ENCODE data around the gene PLA2R1.
A peak's percentile ranks its signal among the peaks of the same experiment; 100 is the strongest.

PLA2R1 gene

DNA sequence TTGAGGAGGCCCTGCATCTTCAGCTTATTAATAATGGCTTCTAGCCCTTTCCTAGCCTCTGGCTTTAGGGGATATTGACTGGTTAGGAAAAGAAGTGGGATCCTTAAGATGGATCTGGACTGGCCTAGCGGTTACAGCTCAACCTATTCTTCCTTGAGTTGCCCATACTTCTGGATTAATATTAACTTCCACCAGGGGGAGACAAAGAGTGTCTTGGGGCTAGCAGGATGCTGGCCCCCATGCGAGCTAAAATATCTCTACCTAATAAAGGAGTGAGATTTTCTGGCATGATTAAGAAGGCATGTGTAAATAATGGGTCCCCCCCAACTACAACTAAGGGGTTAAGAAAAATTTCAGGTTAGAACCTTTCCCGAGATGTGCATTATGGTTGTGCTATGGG, 23.2 kb upstream of the PLA2R1 start:
- ChIA-PET CTCF (interaction anchor here (0.6 to 1.1 kb wide), 4 partner anchors 9 to 25 kb away, joined by 3 to 4 read pairs (median 3); no protein-coding TSS in a partner anchor), POLR2A (ENCODE audit: low non-redundant PET) (no interaction called here)
- TF ChIP-seq, protein P1, sequence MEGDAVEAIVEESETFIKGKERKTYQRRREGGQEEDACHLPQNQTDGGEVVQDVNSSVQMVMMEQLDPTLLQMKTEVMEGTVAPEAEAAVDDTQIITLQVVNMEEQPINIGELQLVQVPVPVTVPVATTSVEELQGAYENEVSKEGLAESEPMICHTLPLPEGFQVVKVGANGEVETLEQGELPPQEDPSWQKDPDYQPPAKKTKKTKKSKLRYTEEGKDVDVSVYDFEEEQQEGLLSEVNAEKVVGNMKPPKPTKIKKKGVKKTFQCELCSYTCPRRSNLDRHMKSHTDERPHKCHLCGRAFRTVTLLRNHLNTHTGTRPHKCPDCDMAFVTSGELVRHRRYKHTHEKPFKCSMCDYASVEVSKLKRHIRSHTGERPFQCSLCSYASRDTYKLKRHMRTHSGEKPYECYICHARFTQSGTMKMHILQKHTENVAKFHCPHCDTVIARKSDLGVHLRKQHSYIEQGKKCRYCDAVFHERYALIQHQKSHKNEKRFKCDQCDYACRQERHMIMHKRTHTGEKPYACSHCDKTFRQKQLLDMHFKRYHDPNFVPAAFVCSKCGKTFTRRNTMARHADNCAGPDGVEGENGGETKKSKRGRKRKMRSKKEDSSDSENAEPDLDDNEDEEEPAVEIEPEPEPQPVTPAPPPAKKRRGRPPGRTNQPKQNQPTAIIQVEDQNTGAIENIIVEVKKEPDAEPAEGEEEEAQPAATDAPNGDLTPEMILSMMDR (conservative IDR thresholded peaks at IDR 0.05; ENCODE audit: low read depth), result no peak
- no peak overlapping the region for H3K27ac ChIP-seq
- DNase-seq (ENCODE audit: low spot score), result no peak

DNA sequence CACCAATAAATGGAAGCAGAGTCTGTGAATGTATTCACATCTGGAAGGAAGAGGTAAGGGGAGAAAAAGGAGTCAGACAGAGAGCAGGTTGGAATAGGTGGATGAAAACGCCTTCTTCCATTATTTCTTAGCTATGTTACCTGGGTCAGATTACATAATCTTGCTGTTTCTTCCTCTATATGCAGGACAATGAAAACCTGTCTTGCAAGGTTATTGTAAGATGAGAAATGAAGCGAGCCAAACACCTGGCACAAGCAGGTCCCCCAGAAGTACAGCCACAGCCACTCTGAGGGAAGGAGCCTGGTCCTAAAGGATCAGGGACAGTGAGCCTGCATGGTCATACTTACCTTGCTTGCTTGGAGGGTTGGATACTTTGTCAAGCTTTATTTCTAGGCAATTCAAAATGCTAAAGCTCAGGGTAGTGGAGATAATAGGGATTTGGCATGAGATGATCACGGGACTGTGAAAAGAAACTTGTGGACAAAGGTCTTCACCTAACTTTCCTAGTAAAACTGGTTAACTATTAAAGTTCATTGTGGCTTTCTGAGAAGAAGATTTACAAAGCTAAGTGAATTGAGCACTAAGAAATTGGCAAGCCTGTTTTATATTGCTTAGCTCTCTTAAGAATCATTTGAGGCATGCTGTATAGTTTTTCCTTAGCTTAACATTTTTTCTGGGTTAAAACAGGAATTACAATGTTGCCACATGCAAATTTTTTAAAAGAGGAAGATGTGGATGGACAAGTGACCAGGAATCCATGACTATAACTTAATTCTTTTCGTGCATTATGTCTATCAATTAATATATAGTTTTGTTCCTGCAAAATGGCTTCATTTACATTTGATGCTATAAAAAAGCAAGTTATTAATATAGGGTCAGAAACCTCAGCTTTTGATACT, 15.7 kb upstream of the PLA2R1 start:
- H3K27ac ChIP-seq, result no peak overlapping the region
- TF ChIP-seq, protein P1 (conservative IDR thresholded peaks at IDR 0.05; ENCODE audit: low read depth), result no peak
- ChIA-PET POLR2A (ENCODE audit: low non-redundant PET) (no interaction called here), CTCF (interaction anchor here (0.6 to 0.7 kb wide), 2 partner anchors 158 to 162 kb away, joined by 4 to 6 read pairs; no protein-coding TSS in a partner anchor)
- no peak for DNase-seq (ENCODE audit: low spot score)

DNA sequence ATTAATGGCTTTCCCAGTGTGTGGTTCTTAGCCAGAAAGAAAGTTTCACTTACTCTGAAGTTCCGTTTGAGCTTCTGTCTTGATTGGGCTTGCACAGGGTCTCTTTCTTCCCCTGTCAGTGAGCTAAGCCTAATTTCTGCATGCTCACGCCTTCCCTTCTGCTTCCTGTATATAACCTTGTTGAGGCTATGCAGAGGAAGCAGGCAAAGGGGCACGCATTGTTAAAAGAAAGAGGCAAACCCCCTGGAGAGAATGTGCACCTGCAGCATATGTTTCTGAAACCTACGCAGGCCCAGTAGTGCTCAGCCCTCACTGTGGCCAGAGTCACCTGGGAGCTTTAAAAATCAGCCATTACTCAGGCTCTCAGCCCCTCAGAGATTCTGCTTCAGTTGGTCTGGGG, 14.5 kb upstream of the PLA2R1 start:
- ChIA-PET CTCF (interaction anchor here (0.8 kb wide), 1 partner anchor 8 kb away, joined by 4 read pairs; no protein-coding TSS in a partner anchor), POLR2A (ENCODE audit: low non-redundant PET) (no interaction called here)
- DNase-seq (ENCODE audit: low spot score), result no peak
- TF ChIP-seq, protein P1 (conservative IDR thresholded peaks at IDR 0.05; ENCODE audit: low read depth), result no peak
- no peak overlapping the region for H3K27ac ChIP-seq

DNA sequence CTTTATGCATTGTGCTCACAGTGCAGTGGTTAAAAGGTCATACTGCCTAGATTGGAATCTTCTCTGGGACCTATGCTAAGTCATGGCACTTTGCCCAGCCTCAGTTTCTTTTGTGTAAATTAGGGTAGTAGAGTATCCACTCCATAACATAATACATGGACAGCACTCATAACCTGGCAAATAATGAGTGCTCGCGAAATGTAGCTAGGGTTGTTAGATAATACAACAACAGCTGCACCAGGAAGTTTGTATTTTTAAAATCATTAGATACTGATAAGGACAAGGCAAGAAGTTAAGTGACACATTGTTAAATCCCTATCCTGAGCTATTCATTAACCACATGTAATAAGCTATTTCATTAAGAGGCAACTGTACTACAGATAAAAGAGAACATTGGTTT, 13.8 kb upstream of the PLA2R1 start:
- TF ChIP-seq, protein P1 (conservative IDR thresholded peaks at IDR 0.05; ENCODE audit: low read depth), result no peak
- no peak for DNase-seq (ENCODE audit: low spot score)
- ChIA-PET POLR2A (ENCODE audit: low non-redundant PET) (no interaction called here), CTCF (interaction anchor here (0.8 kb wide), 1 partner anchor 9 kb away, joined by 4 read pairs; no protein-coding TSS in a partner anchor)
- H3K27ac ChIP-seq, result no peak overlapping the region

DNA sequence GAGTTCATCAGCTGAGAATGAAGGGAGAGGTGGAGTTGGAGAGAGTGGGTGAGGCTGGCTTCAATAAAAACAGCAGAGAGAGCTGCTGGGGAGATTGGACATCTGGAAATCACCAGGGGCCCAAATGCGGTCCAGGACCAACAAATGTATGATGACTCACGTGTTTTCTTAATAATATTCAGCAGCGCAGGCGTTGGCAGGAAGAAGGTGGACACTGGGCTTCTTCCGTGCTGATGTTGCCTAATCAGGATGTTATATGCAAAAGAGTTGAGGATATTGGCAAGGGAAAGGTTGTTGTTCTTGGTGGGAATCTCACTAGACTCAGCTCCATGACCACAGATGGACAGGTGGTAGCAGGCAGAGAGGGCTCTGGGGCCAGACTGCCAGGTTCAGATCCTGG, 12.8 kb upstream of the PLA2R1 start:
- POLR2A ChIA-PET (ENCODE audit: low non-redundant PET), result no interaction called here
- CTCF ChIA-PET, result interaction anchor here (1.1 kb wide), 1 partner anchor 10 kb away, joined by 3 read pairs; no protein-coding TSS in a partner anchor
- H3K27ac ChIP-seq, result peak overlapping the region; percentile 88
- DNase-seq (ENCODE audit: low spot score), result peak; percentile 56
- TF ChIP-seq, protein P1 (conservative IDR thresholded peaks at IDR 0.05; ENCODE audit: low read depth), result no peak

DNA sequence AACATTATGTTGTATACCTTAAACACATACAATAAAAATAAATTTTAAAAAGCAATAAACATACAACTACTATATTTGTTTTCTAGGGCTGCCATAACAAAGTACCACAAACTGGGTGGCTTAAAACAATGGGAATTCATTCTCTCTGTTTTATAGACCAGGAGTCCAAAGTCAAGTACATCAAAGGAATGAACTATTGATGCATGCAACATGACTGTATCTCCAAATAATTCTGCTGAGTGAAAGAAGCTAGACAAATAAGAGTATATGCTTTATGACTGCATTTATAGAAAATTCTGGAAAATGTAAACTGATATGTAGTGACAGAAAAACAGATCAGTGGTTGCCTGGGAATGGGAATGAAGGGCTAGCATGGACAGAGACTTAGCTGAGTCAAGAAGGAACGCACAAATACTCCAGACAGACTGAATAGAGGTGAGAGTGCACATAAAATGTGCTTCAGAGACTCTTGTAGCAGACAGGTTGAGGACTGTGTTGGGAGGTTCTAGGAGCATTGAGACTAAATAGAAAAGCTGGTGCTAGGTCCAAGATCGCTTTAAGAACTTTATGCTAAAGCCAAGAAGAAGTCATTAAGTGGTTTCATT, 11.0 kb upstream of the PLA2R1 start:
- H3K27ac ChIP-seq, result no peak overlapping the region
- ChIA-PET CTCF (no interaction called here), POLR2A (ENCODE audit: low non-redundant PET) (no interaction called here)
- TF ChIP-seq, protein P1 (conservative IDR thresholded peaks at IDR 0.05; ENCODE audit: low read depth), result no peak
- DNase-seq (ENCODE audit: low spot score), result no peak

Measured in RWPE1 (cell line).